HG02852 (cell line): ENCODE data around the gene KDM2B.

Experiments used
- ATAC-seq: cut with Tn5 transposase; IDR thresholded peaks from one replicate; pipeline ENCODE4 v1.9.1; 2021; ENCODE audit warnings: mild to moderate bottlenecking, moderate library complexity; ENCODE audit not compliant: unreplicated experiment

The KDM2B gene

GRCh38 chr12:121466794-121467637 lies 113.8 kb downstream of the KDM2B start:
- peak; percentile 86 for ATAC-seq

- ATAC-seq: peak; percentile 1
Measured at GRCh38 chr12:121465921-121466793, 114.7 kb downstream of the KDM2B start.

GRCh38 chr12:121464331-121464730 lies 116.5 kb downstream of the KDM2B start:
- ATAC-seq: no peak

GRCh38 chr12:121461048-121461447 lies 119.8 kb downstream of the KDM2B start:
- no peak for ATAC-seq

GRCh38 chr12:121456551-121456950 lies 124.3 kb downstream of the KDM2B start:
- no peak for ATAC-seq

- no peak for ATAC-seq
Measured at GRCh38 chr12:121455766-121456420, 124.9 kb downstream of the KDM2B start.

GRCh38 chr12:121454921-121455320 lies 125.9 kb downstream of the KDM2B start:
- ATAC-seq: no peak

- no peak for ATAC-seq
Measured at GRCh38 chr12:121453629-121454028, 127.2 kb downstream of the KDM2B start.

GRCh38 chr12:121452985-121453360 lies 127.8 kb downstream of the KDM2B start:
- ATAC-seq: no peak

- no peak for ATAC-seq
Measured at GRCh38 chr12:121452340-121452984, 128.4 kb downstream of the KDM2B start.

GRCh38 chr12:121451961-121452339 lies 128.9 kb downstream of the KDM2B start:
- ATAC-seq: no peak

- no peak for ATAC-seq
Measured at GRCh38 chr12:121448771-121449315, 132.0 kb downstream of the KDM2B start.

- ATAC-seq: no peak
Measured at GRCh38 chr12:121446750-121447149, 134.1 kb downstream of the KDM2B start.

GRCh38 chr12:121444842-121445202 lies 136.0 kb downstream of the KDM2B start:
- ATAC-seq: no peak

- no peak for ATAC-seq
Measured at GRCh38 chr12:121443911-121444841, 136.6 kb downstream of the KDM2B start.

- ATAC-seq: no peak
Measured at GRCh38 chr12:121443193-121443870, 137.5 kb downstream of the KDM2B start.

GRCh38 chr12:121442028-121442948 lies 138.5 kb downstream of the KDM2B start:
- ATAC-seq: no peak

- ATAC-seq: no peak
Measured at GRCh38 chr12:121441555-121441954, 139.3 kb downstream of the KDM2B start.
